ENCODE measurements around the gene DENND1A. TPM values are rescaled to one million over a fixed set of nuclear protein-coding genes. Genes with fewer than 3 reads are reported as not detected.

Gene DENND1A
- total RNA-seq, 1 donor from 2014 or later: 19.9 TPM

- no peak for TF ChIP-seq CTCF (conservative IDR thresholded peaks at IDR 0.05)
- DNase-seq (ENCODE audit: extremely low spot score, unreplicated experiment): no peak
- peaks cover 26% of the 10 kb centered on the region for H3K27me3 Mint-ChIP-seq
- no peaks in the 10 kb centered on the region for H3K9me3 Mint-ChIP-seq
- H3K36me3 Mint-ChIP-seq: no peaks in the 10 kb centered on the region
- H3K27ac Mint-ChIP-seq: no peak overlapping the region
- H3K4me3 Mint-ChIP-seq: no peak overlapping the region
- no peaks in the 10 kb centered on the region for H3K4me1 Mint-ChIP-seq (ENCODE audit: unreplicated experiment)
Observed at GRCh38 chr9:123972618-123973017, 42.7 kb upstream of the DENND1A start.

- no peak overlapping the region for H3K4me3 Mint-ChIP-seq
- peaks cover 38% of the 10 kb centered on the region for H3K27me3 Mint-ChIP-seq
- no peak for TF ChIP-seq CTCF (conservative IDR thresholded peaks at IDR 0.05)
- H3K27ac Mint-ChIP-seq: no peak overlapping the region
- no peaks in the 10 kb centered on the region for H3K4me1 Mint-ChIP-seq (ENCODE audit: unreplicated experiment)
- H3K9me3 Mint-ChIP-seq: no peaks in the 10 kb centered on the region
- no peaks in the 10 kb centered on the region for H3K36me3 Mint-ChIP-seq
- DNase-seq (ENCODE audit: extremely low spot score, unreplicated experiment): no peak
Observed at GRCh38 chr9:123967323-123967722, 37.4 kb upstream of the DENND1A start.

GRCh38 chr9:123965801-123966686, 36.1 kb upstream of the DENND1A start:
- Mint-ChIP-seq H3K27ac (no peak overlapping the region), H3K4me1 (ENCODE audit: unreplicated experiment) (no peaks in the 10 kb centered on the region), H3K27me3 (peaks cover 46% of the 10 kb centered on the region)

GRCh38 chr9:123964761-123965160, 34.8 kb upstream of the DENND1A start:
- H3K9me3 Mint-ChIP-seq: no peaks in the 10 kb centered on the region
- no peak overlapping the region for H3K4me3 Mint-ChIP-seq
- H3K27me3 Mint-ChIP-seq: peaks cover 54% of the 10 kb centered on the region
- no peak for TF ChIP-seq CTCF (conservative IDR thresholded peaks at IDR 0.05)
- H3K36me3 Mint-ChIP-seq: no peaks in the 10 kb centered on the region
- DNase-seq (ENCODE audit: extremely low spot score, unreplicated experiment): no peak
- H3K4me1 Mint-ChIP-seq (ENCODE audit: unreplicated experiment): no peaks in the 10 kb centered on the region
- H3K27ac Mint-ChIP-seq: no peak overlapping the region

More at GRCh38 chr9:123965801-123966686, 36.1 kb upstream of the DENND1A start:
- H3K36me3 Mint-ChIP-seq: no peaks in the 10 kb centered on the region
- TF ChIP-seq CTCF (conservative IDR thresholded peaks at IDR 0.05): no peak
- no peaks in the 10 kb centered on the region for H3K9me3 Mint-ChIP-seq
- H3K4me3 Mint-ChIP-seq: no peak overlapping the region
- DNase-seq (ENCODE audit: extremely low spot score, unreplicated experiment): no peak

- H3K27ac Mint-ChIP-seq: no peak overlapping the region
- no peaks in the 10 kb centered on the region for H3K9me3 Mint-ChIP-seq
- no peak for DNase-seq (ENCODE audit: extremely low spot score, unreplicated experiment)
- H3K36me3 Mint-ChIP-seq: no peaks in the 10 kb centered on the region
- H3K27me3 Mint-ChIP-seq: peaks cover 60% of the 10 kb centered on the region
- H3K4me3 Mint-ChIP-seq: no peak overlapping the region
- H3K4me1 Mint-ChIP-seq (ENCODE audit: unreplicated experiment): no peaks in the 10 kb centered on the region
- no peak for TF ChIP-seq CTCF (conservative IDR thresholded peaks at IDR 0.05)
Observed at GRCh38 chr9:123960965-123961364, 31.0 kb upstream of the DENND1A start.
